Neural progenitor cell (in vitro differentiated cells): ENCODE results near the gene ASTE1. TPM values are rescaled to one million over a fixed set of nuclear protein-coding genes. Genes with fewer than 3 reads are reported as not detected.

ENCODE experiments used
- DNase-seq: peaks from one replicate; pipeline ENCODE4 v3.0.0-alpha.2; 2016; ENCODE audit warnings: low spot score
- H2AFZ ChIP-seq: fragments of 200-600 bp; sonication (generic); replicated peaks from 2 replicates; pipeline ENCODE4 v1.6.1; 2016; ENCODE audit warnings: antibody characterized with exemption
- H3F3A ChIP-seq: fragments of 200-600 bp; sonication (generic); 2 replicates; pipeline ENCODE4 v1.6.1; 2016; ENCODE audit warnings: antibody characterized with exemption, low read depth
- H3K27ac ChIP-seq: fragments of 200-600 bp; sonication (generic); 2 replicates; pipeline ENCODE4 v1.5.1; 2016; ENCODE audit warnings: mild to moderate bottlenecking
- H3K27me3 ChIP-seq: fragments of 200-600 bp; sonication (generic); 2 replicates; pipeline ENCODE4 v1.6.1; 2016; ENCODE audit warnings: mild to moderate bottlenecking, moderate library complexity
- H3K36me3 ChIP-seq: fragments of 200-600 bp; sonication (generic); 2 replicates; pipeline ENCODE4 v1.5.1; 2016
- H3K4me1 ChIP-seq: fragments of 200-600 bp; sonication (generic); 2 replicates; pipeline ENCODE4 v1.6.1; 2016; ENCODE audit warnings: mixed run types
- H3K4me2 ChIP-seq: fragments of 200-600 bp; sonication (generic); 2 replicates; pipeline ENCODE4 v1.6.1; 2016
- H3K4me3 ChIP-seq: fragments of 200-600 bp; sonication (generic); 2 replicates; pipeline ENCODE4 v1.5.1; 2016
- H3K79me2 ChIP-seq: fragments of 200-600 bp; sonication (generic); 2 replicates; pipeline ENCODE4 v1.6.1; 2016; ENCODE audit warnings: low read depth
- H3K9ac ChIP-seq: fragments of 200-600 bp; sonication (generic); 2 replicates; pipeline ENCODE4 v1.6.1; 2016
- H3K9me3 ChIP-seq: fragments of 200-600 bp; sonication (generic); 2 replicates; pipeline ENCODE4 v1.5.1; 2016; ENCODE audit warnings: low read depth
- H4K20me1 ChIP-seq: fragments of 200-600 bp; sonication (generic); 2 replicates; pipeline ENCODE4 v1.6.1; 2016; ENCODE audit warnings: low read depth
- H3K27ac Mint-ChIP-seq: 3 replicates; pipeline ENCODE4 v1.8.0; 2021; ENCODE audit warnings: mixed read lengths
- H3K27me3 Mint-ChIP-seq: 2 replicates; pipeline ENCODE4 v1.8.0; 2022; ENCODE audit warnings: low read depth, mild to moderate bottlenecking, inconsistent platforms, moderate library complexity, mixed read lengths; ENCODE audit not compliant: insufficient read depth
- H3K36me3 Mint-ChIP-seq: 3 replicates; pipeline ENCODE4 v1.8.0; 2021; ENCODE audit warnings: mixed read lengths
- H3K4me1 Mint-ChIP-seq: 3 replicates; pipeline ENCODE4 v1.8.0; 2021; ENCODE audit warnings: mixed read lengths
- H3K4me3 Mint-ChIP-seq: 3 replicates; pipeline ENCODE4 v1.8.0; 2021; ENCODE audit warnings: mild to moderate bottlenecking, moderate library complexity, mixed read lengths
- H3K9me3 Mint-ChIP-seq: 3 replicates; pipeline ENCODE4 v1.8.0; 2020; ENCODE audit warnings: mixed read lengths
- EZH2 ChIP-seq: fragments of 200-600 bp; sonication (generic); IDR thresholded peaks from 2 replicates; pipeline ENCODE4 v1.6.1; 2017; ENCODE audit warnings: antibody characterized with exemption, mild to moderate bottlenecking, moderate library complexity
- EZH2phosphoT487 ChIP-seq: fragments of 200-600 bp; sonication (generic); IDR thresholded peaks from 2 replicates; pipeline ENCODE4 v1.6.1; 2017; ENCODE audit warnings: antibody characterized with exemption
- total RNA-seq: library from RNA; depleted of rRNA; stranded (reverse); fragments of >200 nt; gene quantifications from 2 replicates; pipeline ENCODE4 v1.2.3, GENCODE V29; 2015; ENCODE audit warnings: low replicate concordance
- TF ChIP-seq, protein P1 (sequence below): fragments of 200-600 bp; sonication (generic); IDR thresholded peaks from 2 replicates; pipeline ENCODE4 v1.5.1; 2017; ENCODE audit warnings: antibody characterized with exemption, mild to moderate bottlenecking

ASTE1 gene
- total RNA-seq, 1 donor from 2014 or later = 3.1 TPM

DNA sequence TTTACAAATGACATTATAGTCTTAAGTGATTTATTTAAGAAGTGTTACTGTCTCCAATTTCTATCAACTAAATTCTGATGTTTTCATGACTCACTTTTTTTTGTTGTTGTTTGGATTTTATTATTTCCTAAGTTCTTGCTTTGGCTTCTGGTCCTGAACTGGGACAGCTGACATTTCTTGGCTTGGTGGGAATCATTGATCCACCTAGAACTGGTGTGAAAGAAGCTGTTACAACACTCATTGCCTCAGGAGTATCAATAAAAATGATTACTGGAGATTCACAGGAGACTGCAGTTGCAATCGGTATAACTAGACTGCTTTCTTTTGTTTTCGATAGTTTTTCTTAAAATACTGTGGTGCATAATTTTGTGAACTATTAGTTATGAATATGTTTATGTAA is 47.5 kb downstream of the ASTE1 start:
- H3K4me1 Mint-ChIP-seq = no peaks in the 10 kb centered on the region
- peaks cover 12% of the 10 kb centered on the region for H3F3A ChIP-seq

DNA sequence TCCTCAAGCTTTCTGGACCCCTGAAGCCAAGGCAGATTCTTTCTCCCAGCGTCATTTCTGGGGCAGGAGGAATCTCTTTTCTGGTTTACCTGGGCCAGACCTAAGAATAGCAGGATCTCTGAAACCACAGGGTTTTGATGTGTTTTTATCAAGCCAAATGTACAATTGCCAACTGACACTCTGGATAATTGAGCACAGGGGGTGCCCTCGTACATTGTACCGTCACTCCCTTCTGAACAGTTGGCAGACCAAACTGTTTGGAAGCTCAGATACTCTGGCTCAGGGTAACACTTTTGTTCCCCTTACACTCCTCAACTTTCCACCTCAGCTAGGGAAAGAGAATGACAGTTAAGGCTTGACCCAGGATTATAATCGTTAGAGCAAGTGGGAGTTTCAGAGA is 49.9 kb downstream of the ASTE1 start:
- Histone ChIP-seq H3K4me3 (no peak overlapping the region), H2AFZ (no peak overlapping the region), H3K36me3 (peaks cover 4% of the 10 kb centered on the region), H3F3A (peaks cover 12% of the 10 kb centered on the region), H3K4me2 (no peak overlapping the region), H3K9ac (no peak overlapping the region), H3K4me1 (peaks cover 19% of the 10 kb centered on the region), H3K27me3 (no peaks in the 10 kb centered on the region), H3K9me3 (no peaks in the 10 kb centered on the region), H3K79me2 (no peaks in the 10 kb centered on the region), H3K27ac (peak overlapping the region; percentile 71), H4K20me1 (peaks cover 5% of the 10 kb centered on the region)
- Mint-ChIP-seq H3K36me3 (peaks cover 8% of the 10 kb centered on the region), H3K27ac (no peak overlapping the region), H3K27me3 (no peaks in the 10 kb centered on the region), H3K4me1 (no peaks in the 10 kb centered on the region), H3K9me3 (no peaks in the 10 kb centered on the region), H3K4me3 (no peak overlapping the region)
- TF ChIP-seq EZH2 = no peak
- TF ChIP-seq, protein P1, sequence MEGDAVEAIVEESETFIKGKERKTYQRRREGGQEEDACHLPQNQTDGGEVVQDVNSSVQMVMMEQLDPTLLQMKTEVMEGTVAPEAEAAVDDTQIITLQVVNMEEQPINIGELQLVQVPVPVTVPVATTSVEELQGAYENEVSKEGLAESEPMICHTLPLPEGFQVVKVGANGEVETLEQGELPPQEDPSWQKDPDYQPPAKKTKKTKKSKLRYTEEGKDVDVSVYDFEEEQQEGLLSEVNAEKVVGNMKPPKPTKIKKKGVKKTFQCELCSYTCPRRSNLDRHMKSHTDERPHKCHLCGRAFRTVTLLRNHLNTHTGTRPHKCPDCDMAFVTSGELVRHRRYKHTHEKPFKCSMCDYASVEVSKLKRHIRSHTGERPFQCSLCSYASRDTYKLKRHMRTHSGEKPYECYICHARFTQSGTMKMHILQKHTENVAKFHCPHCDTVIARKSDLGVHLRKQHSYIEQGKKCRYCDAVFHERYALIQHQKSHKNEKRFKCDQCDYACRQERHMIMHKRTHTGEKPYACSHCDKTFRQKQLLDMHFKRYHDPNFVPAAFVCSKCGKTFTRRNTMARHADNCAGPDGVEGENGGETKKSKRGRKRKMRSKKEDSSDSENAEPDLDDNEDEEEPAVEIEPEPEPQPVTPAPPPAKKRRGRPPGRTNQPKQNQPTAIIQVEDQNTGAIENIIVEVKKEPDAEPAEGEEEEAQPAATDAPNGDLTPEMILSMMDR = no peak
- DNase-seq = peak; percentile 42

More for the DNA sequence above, 47.5 kb downstream of the ASTE1 start:
- Mint-ChIP-seq H3K9me3 (no peaks in the 10 kb centered on the region), H3K27ac (no peak overlapping the region), H3K27me3 (no peaks in the 10 kb centered on the region), H3K36me3 (peaks cover 5% of the 10 kb centered on the region), H3K4me3 (no peak overlapping the region)
- Histone ChIP-seq H2AFZ (no peak overlapping the region), H3K27ac (no peak overlapping the region), H3K4me1 (peaks cover 19% of the 10 kb centered on the region), H3K4me2 (no peak overlapping the region), H3K79me2 (no peaks in the 10 kb centered on the region), H3K36me3 (peaks cover 4% of the 10 kb centered on the region), H3K9me3 (no peaks in the 10 kb centered on the region), H3K9ac (no peak overlapping the region), H4K20me1 (peaks cover 5% of the 10 kb centered on the region), H3K4me3 (no peak overlapping the region), H3K27me3 (no peaks in the 10 kb centered on the region)
- TF ChIP-seq EZH2phosphoT487 = no peak
- TF ChIP-seq EZH2 = no peak
- TF ChIP-seq, protein P1 = no peak
- no peak for DNase-seq

DNA sequence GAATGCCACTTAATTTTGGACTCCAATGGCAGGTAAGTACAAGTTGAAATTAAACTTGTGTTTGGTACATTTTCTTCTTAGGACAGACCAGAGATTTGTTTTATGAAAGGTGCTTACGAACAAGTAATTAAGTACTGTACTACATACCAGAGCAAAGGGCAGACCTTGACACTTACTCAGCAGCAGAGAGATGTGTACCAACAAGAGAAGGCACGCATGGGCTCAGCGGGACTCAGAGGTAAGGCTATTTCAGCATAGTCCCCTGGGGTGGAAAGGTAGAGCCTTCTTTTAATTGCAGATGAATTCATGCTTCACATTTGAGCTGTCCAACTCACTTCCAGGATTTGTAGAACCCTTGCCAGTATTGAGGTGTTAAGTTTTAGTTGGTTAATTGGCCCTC is 51.4 kb downstream of the ASTE1 start:
- Histone ChIP-seq H3K4me3 (no peak overlapping the region), H3K36me3 (peaks cover 4% of the 10 kb centered on the region), H3K9me3 (no peaks in the 10 kb centered on the region), H3F3A (peaks cover 12% of the 10 kb centered on the region), H3K79me2 (no peaks in the 10 kb centered on the region), H3K4me1 (peaks cover 19% of the 10 kb centered on the region), H3K4me2 (no peak overlapping the region), H2AFZ (no peak overlapping the region), H3K9ac (no peak overlapping the region), H3K27ac (no peak overlapping the region), H4K20me1 (peaks cover 5% of the 10 kb centered on the region), H3K27me3 (no peaks in the 10 kb centered on the region)
- no peak for TF ChIP-seq EZH2
- no peak for TF ChIP-seq EZH2phosphoT487
- TF ChIP-seq, protein P1 = no peak
- Mint-ChIP-seq H3K27me3 (no peaks in the 10 kb centered on the region), H3K36me3 (peaks cover 16% of the 10 kb centered on the region), H3K9me3 (no peaks in the 10 kb centered on the region), H3K4me3 (no peak overlapping the region), H3K4me1 (no peaks in the 10 kb centered on the region), H3K27ac (no peak overlapping the region)
- DNase-seq = no peak
